Osteoblast (primary cell): Measurements from ENCODE around the gene ZNF101. TPM values are rescaled to one million over a fixed set of nuclear protein-coding genes. Genes with fewer than 3 reads are reported as not detected.
A peak's percentile ranks its signal among the peaks of the same experiment; 100 is the strongest.

Experiments used
- DNase-seq: peaks from one replicate; pipeline ENCODE4 v3.0.0; 2011; ENCODE audit warnings: low spot score, mixed read lengths; ENCODE audit not compliant: insufficient read length; ENCODE audit errors: missing footprints
- H2AFZ ChIP-seq: 2 replicates; pipeline ENCODE4 v1.6.0; 2011; ENCODE audit warnings: mild to moderate bottlenecking, low read length
- H3K27ac ChIP-seq: 2 replicates; pipeline ENCODE4 v1.5.1; 2011; ENCODE audit warnings: mild to moderate bottlenecking, low read depth, low read length, moderate library complexity
- H3K27me3 ChIP-seq: 2 replicates; pipeline ENCODE4 v1.6.0; 2012; ENCODE audit warnings: mild to moderate bottlenecking, control low read depth, inconsistent platforms, low read length, moderate library complexity; ENCODE audit not compliant: insufficient read depth
- H3K36me3 ChIP-seq: 2 replicates; pipeline ENCODE4 v1.5.1; 2011; ENCODE audit warnings: mild to moderate bottlenecking, low read length, control low read depth, moderate library complexity; ENCODE audit not compliant: insufficient read depth
- H3K4me1 ChIP-seq: 2 replicates; pipeline ENCODE4 v1.5.1; 2011; ENCODE audit warnings: mild to moderate bottlenecking, low read length, control low read depth, moderate library complexity; ENCODE audit not compliant: insufficient read depth
- H3K4me2 ChIP-seq: 2 replicates; pipeline ENCODE4 v1.6.0; 2011; ENCODE audit warnings: mild to moderate bottlenecking, low read length; ENCODE audit not compliant: insufficient read depth
- H3K4me3 ChIP-seq: fragments of 200-600 bp; sonication (generic); 3 replicates; pipeline ENCODE4 v1.5.1; 2012; ENCODE audit warnings: mild to moderate bottlenecking, low read length, inconsistent platforms; ENCODE audit not compliant: insufficient read depth
- H3K79me2 ChIP-seq: 2 replicates; pipeline ENCODE4 v1.6.0; 2012; ENCODE audit warnings: mild to moderate bottlenecking, low read length, control low read depth, inconsistent platforms; ENCODE audit not compliant: insufficient read depth
- H3K9me3 ChIP-seq: 2 replicates; pipeline ENCODE4 v1.5.1; 2011; ENCODE audit warnings: low read depth, low read length, control low read depth
- H4K20me1 ChIP-seq: 2 replicates; pipeline ENCODE4 v1.6.0; 2012; ENCODE audit warnings: mild to moderate bottlenecking, low read length, control low read depth; ENCODE audit not compliant: insufficient read depth
- total RNA-seq: library from RNA; depleted of rRNA; stranded (reverse); fragments of >200 nt; gene quantifications from 2 replicates; pipeline ENCODE4 v1.2.3, GENCODE V29; 2012
- TF ChIP-seq, protein P1 (sequence below): IDR thresholded peaks from 2 replicates; pipeline ENCODE4 v1.5.1; 2011; ENCODE audit warnings: mild to moderate bottlenecking, low read depth, low read length, moderate library complexity; ENCODE audit errors: extremely low read depth

ZNF101 gene
- total RNA-seq: 7.2 and 9.4 TPM in 2 replicates

DNA sequence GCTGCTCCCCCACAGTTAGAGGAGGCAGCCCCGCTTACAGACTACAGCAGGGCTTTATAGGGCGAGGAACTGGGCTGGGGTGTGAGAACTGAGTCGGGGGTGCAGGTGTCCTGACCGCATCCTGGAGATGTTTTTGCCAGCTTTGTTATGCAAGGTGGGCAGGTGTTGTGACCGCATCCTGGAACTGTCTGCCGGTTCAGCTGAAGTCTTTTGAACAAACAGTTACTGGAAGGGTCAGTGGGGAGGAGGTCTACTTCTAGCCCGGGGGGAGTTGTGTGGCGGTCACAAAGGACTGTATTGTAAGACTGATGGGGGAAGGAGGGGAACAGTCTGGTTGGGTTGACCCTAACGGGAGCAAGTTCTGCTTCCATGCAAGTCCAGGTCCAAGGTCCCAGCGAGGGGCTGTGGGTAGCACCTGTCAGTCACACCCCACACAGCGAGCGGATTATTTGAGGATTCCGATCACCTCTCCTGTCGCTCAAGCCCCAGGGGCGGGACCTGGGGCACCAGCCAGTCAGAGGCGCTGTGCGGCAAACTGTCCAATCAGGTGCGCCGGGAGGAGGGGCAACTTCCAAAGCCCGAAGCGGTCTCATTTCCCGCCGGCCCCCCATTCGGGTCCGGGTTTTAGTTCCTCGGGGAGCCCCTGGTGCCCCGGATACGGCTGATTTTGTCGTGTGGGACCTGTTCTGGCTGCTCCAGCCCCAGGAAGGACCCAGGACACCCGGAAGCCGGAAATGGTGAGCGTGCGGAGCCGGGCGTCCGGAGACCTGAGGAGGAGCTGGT is at the start of gene ZNF101:
Gene ZNF101 (plus strand): TSS at position 610 of the 783 bp plus-strand sequence. CDS start 125 bp downstream, at position 735.
- Histone ChIP-seq H3K4me1 (peaks cover 12% of the 10 kb centered on the region), H3K36me3 (no peaks in the 10 kb centered on the region), H3K79me2 (peaks cover 17% of the 10 kb centered on the region), H2AFZ (peak within 1 kb of the TSS; percentile 98), H3K27ac (peak within 1 kb of the TSS; percentile 83), H3K4me3 (peak within 1 kb of the TSS; percentile 95), H4K20me1 (no peaks in the 10 kb centered on the region), H3K4me2 (peak within 1 kb of the TSS; percentile 94), H3K27me3 (no peaks in the 10 kb centered on the region), H3K9me3 (no peaks in the 10 kb centered on the region)
- TF ChIP-seq, protein P1, sequence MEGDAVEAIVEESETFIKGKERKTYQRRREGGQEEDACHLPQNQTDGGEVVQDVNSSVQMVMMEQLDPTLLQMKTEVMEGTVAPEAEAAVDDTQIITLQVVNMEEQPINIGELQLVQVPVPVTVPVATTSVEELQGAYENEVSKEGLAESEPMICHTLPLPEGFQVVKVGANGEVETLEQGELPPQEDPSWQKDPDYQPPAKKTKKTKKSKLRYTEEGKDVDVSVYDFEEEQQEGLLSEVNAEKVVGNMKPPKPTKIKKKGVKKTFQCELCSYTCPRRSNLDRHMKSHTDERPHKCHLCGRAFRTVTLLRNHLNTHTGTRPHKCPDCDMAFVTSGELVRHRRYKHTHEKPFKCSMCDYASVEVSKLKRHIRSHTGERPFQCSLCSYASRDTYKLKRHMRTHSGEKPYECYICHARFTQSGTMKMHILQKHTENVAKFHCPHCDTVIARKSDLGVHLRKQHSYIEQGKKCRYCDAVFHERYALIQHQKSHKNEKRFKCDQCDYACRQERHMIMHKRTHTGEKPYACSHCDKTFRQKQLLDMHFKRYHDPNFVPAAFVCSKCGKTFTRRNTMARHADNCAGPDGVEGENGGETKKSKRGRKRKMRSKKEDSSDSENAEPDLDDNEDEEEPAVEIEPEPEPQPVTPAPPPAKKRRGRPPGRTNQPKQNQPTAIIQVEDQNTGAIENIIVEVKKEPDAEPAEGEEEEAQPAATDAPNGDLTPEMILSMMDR: no peak
- peak; percentile 98 for DNase-seq

- H2AFZ ChIP-seq: peak overlapping the region; percentile 29
- peak; percentile 48 for DNase-seq
- H3K9me3 ChIP-seq: no peaks in the 10 kb centered on the region
- no peaks in the 10 kb centered on the region for H3K79me2 ChIP-seq
- peaks cover 8% of the 10 kb centered on the region for H3K4me1 ChIP-seq
- H3K4me2 ChIP-seq: peak overlapping the region; percentile 81
- TF ChIP-seq, protein P1: no peak
- no peaks in the 10 kb centered on the region for H3K27me3 ChIP-seq
- H4K20me1 ChIP-seq: no peaks in the 10 kb centered on the region
- H3K27ac ChIP-seq: no peak overlapping the region
- peak overlapping the region; percentile 71 for H3K4me3 ChIP-seq
- no peaks in the 10 kb centered on the region for H3K36me3 ChIP-seq
Observed at GRCh38 chr19:19619181-19619848, 49.3 kb upstream of the ZNF101 start.

- DNase-seq: peak; percentile 66
- Histone ChIP-seq H3K36me3 (no peaks in the 10 kb centered on the region), H3K79me2 (no peaks in the 10 kb centered on the region), H3K4me2 (no peak overlapping the region), H3K9me3 (no peaks in the 10 kb centered on the region), H3K4me3 (no peak overlapping the region), H3K27me3 (no peaks in the 10 kb centered on the region), H2AFZ (no peak overlapping the region), H3K27ac (no peak overlapping the region), H4K20me1 (no peaks in the 10 kb centered on the region), H3K4me1 (peaks cover 8% of the 10 kb centered on the region)
- TF ChIP-seq, protein P1: no peak
Observed at GRCh38 chr19:19619849-19620210, 48.8 kb upstream of the ZNF101 start.

GRCh38 chr19:19623383-19623782 is 45.3 kb upstream of the ZNF101 start:
- Histone ChIP-seq H4K20me1 (no peaks in the 10 kb centered on the region), H3K36me3 (no peaks in the 10 kb centered on the region), H3K27ac (no peak overlapping the region), H3K9me3 (no peaks in the 10 kb centered on the region), H2AFZ (no peak overlapping the region), H3K4me3 (no peak overlapping the region), H3K4me2 (no peak overlapping the region), H3K4me1 (peaks cover 8% of the 10 kb centered on the region), H3K27me3 (no peaks in the 10 kb centered on the region), H3K79me2 (no peaks in the 10 kb centered on the region)
- DNase-seq: no peak
- TF ChIP-seq, protein P1: no peak
